ENCODE data around the gene KRTAP10-4. TPM values are rescaled to one million over a fixed set of nuclear protein-coding genes. Genes with fewer than 3 reads are reported as not detected.
"Not testable (repeated sequence)": the region's sequence is repeated elsewhere in the genome, so short reads cannot be mapped to it uniquely, and the experiment has no call there.

The KRTAP10-4 gene
- polyA plus RNA-seq, 5 donors: not detected

- DNase-seq: no peak
These were observed 39.5 kb upstream of the KRTAP10-4 start for GRCh38 chr21:44533891-44534627.

- no peak for DNase-seq
These were observed 38.8 kb upstream of the KRTAP10-4 start for GRCh38 chr21:44534688-44535087.

- no peak for DNase-seq
These were observed 37.6 kb upstream of the KRTAP10-4 start for GRCh38 chr21:44535963-44536362.

GRCh38 chr21:44537930-44538911 is 35.3 kb upstream of the KRTAP10-4 start:
- no peak for DNase-seq

GRCh38 chr21:44539046-44539445 is 34.5 kb upstream of the KRTAP10-4 start:
- no peak for DNase-seq

- no peak for DNase-seq
These were observed 33.4 kb upstream of the KRTAP10-4 start, which contains the start of gene KRTAP10-1 for GRCh38 chr21:44539991-44540666. KRTAP10-1 (minus strand) TSS chr21:44540195; CDS start chr21:44540150, 45 bp downstream.

- no peak for DNase-seq
These were observed 32.7 kb upstream of the KRTAP10-4 start for GRCh38 chr21:44540741-44541288.

- no peak for DNase-seq
These were observed 30.8 kb upstream of the KRTAP10-4 start for GRCh38 chr21:44542716-44543115.

- DNase-seq: no peak
These were observed 29.0 kb upstream of the KRTAP10-4 start for GRCh38 chr21:44544566-44544965.

- no peak for DNase-seq
These were observed 25.7 kb upstream of the KRTAP10-4 start for GRCh38 chr21:44547656-44548331.

GRCh38 chr21:44548381-44548780 is 25.1 kb upstream of the KRTAP10-4 start:
- peak in 1 of 2 donors; percentile 1 for DNase-seq

- peak; percentile 14 to 15 for DNase-seq
These were observed 24.6 kb upstream of the KRTAP10-4 start for GRCh38 chr21:44548922-44549321.

- no peak for DNase-seq
These were observed 23.9 kb upstream of the KRTAP10-4 start for GRCh38 chr21:44549525-44550211.

GRCh38 chr21:44550285-44550684 is 23.2 kb upstream of the KRTAP10-4 start:
- DNase-seq: not testable (repeated sequence)

- DNase-seq: no peak
These were observed 22.7 kb upstream of the KRTAP10-4 start for GRCh38 chr21:44550807-44551206.

- DNase-seq: no peak
These were observed 22.1 kb upstream of the KRTAP10-4 start, which contains the start of gene KRTAP10-2 for GRCh38 chr21:44551340-44551961. KRTAP10-2 (minus strand) TSS chr21:44551505; CDS start chr21:44551458, 47 bp downstream.

- DNase-seq: no peak
These were observed 21.4 kb upstream of the KRTAP10-4 start for GRCh38 chr21:44552136-44552535.

GRCh38 chr21:44552681-44553080 is 20.8 kb upstream of the KRTAP10-4 start:
- no peak for DNase-seq

- DNase-seq: no peak
These were observed 18.2 kb upstream of the KRTAP10-4 start for GRCh38 chr21:44555200-44555875.

All from right lung (tissue), 5 donors.